HG03060 (cell line): Measurements from ENCODE around the gene OR2H2.

Source experiments
- ATAC-seq: cut with Tn5 transposase; IDR thresholded peaks from one replicate; pipeline ENCODE4 v1.9.1; 2021; ENCODE audit warnings: low read depth, moderate number of reproducible peaks; ENCODE audit not compliant: unreplicated experiment

The OR2H2 gene

DNA sequence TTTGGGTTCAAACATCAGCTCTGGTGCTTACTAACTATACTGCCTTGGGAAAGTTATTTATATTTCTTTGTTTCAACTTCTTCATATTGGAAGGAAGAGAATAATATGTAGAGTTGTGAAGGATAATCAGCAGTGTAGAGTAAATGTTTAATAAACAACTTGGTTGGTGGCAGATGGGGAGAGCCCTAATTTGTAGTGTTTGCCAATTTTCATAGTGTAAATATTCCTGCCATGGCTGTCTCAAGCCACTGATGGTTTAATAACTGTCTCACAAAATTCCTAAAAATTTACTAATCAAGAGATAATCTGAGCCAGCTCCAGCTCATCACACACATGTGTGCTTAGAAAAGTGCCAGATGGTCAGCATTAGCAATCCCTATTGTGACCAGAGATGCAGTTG is at the start of gene OR2H2:
TSS of gene OR2H2 (plus strand) at position 301 of the 400 bp plus-strand sequence. CDS start 2,824 bp downstream, outside the sequence.
- no peak for ATAC-seq

DNA sequence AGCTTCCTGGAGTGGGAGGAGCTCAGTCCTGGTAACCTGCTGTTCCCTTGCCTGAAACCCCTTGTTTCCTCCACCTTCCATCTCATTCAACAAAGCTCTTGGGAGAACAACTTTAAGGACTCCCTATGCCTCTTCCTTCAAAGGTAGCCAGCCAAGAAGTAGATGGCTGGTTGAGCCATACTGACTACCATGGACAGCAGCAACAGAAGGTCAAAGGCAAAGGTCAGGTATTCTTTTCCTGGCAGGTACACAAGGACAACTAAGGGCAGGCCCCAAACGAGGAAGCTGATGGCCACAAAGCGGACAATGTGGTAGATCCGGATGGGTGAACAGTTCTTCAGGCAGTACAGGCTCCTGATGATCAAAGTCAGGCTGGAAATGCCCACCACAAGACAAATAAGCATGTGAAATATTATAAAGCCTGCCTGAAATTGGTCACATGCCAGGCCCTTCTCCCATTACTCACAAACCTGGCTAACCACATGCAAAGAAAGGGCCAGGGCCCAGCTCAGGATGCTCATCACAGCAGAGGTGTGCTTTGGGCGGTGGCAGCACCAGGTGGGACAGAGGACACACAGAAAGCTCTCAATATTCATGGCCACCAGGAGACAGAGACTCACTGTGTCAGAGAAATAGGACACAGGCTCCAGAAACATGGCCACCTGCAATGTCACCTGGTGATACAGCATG is 47.1 kb upstream of the OR2H2 start:
- ATAC-seq, result no peak

DNA sequence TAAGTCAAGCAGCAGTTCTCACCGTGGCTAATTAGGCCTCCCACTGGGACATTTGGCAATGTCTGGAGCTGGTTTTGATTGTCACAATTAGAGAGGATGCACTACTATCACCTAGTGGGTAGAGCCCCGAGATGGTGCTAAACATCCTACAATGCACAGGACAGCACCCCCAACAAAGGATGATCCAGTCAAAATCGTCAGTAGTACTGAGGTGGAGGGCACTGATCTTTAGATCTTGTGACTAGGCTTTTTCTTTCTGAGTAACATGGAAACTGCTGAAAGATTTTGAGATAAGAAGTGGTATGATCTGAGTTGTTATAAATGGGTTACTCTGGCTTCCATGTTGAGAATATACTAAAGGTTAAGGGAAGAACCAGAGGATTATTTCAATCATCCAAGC is 37.3 kb upstream of the OR2H2 start:
- ATAC-seq, result no peak

DNA sequence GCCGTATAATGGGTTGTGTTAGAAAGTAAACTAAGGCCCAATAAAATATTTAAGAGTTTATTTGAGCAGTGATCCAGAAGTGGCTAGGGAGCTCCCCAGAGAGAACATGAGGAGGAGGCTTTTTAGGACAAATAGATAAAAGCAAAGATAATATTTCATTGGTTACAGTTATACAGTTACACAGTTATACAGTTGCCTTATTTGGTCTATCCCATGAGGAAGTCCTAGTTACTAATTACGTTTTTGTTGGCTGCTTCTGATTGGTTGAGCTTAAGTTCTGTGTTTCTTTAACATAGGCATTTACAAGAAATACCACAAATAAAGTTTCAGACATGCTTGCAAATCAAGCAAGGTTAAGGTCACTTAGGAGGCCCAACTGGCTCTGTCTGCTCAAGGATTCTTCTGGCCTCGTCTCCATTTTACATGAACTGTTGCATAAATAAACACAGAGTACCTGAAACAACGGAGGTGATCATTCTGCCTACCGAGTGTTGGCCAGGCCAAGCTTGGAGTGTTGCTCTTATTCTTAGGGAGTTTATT is 32.3 kb upstream of the OR2H2 start:
- ATAC-seq, result peak; percentile 55

DNA sequence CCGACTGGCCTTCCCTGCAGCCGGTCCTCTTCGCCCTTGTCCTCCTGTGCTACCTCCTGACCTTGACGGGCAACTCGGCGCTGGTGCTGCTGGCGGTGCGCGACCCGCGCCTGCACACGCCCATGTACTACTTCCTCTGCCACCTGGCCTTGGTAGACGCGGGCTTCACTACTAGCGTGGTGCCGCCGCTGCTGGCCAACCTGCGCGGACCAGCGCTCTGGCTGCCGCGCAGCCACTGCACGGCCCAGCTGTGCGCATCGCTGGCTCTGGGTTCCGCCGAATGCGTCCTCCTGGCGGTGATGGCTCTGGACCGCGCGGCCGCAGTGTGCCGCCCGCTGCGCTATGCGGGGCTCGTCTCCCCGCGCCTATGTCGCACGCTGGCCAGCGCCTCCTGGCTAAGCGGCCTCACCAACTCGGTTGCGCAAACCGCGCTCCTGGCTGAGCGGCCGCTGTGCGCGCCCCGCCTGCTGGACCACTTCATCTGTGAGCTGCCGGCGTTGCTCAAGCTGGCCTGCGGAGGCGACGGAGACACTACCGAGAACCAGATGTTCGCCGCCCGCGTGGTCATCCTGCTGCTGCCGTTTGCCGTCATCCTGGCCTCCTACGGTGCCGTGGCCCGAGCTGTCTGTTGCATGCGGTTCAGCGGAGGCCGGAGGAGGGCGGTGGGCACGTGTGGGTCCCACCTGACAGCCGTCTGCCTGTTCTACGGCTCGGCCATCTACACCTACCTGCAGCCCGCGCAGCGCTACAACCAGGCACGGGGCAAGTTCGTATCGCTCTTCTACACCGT is 31.5 kb upstream of the OR2H2 start:
- ATAC-seq, result no peak

DNA sequence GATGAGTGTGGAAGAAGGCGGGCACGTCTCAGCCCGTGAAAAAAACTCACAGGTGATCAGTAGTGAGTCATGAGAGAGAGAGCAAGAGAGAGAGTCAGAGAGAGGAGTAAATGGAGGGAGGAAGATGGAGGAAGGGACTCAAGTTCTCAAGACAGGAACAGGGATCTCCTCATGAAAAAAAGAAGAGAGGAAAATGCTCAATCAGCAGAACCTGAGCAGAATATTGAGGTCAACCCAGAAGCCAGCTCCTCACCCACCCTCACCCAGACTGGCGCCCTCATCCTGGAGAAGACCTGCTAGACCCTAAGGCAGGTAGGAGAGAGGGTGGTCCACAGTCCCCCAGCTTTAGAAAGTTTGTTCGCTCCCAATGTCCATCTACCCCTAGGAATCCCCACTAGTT is 30.2 kb upstream of the OR2H2 start:
- ATAC-seq, result no peak

DNA sequence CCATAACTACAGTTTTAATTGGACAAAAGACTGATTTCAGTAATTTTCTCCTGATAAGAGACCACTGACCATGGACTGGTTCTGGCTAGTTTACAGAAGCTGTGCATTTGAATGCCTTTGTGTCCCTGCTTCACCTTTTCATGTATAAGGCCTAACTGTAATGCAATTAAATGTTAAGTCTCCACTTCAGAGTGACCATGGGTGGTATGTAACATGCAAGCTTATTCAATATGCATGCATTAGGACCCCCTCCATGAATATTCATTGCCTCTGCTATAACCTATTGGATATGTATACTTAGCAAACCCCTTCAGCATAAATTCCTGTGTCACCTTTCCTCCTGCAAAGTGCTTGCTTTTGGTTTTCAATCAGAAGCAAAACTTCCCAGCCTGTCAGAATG is 27.6 kb upstream of the OR2H2 start:
- no peak for ATAC-seq

DNA sequence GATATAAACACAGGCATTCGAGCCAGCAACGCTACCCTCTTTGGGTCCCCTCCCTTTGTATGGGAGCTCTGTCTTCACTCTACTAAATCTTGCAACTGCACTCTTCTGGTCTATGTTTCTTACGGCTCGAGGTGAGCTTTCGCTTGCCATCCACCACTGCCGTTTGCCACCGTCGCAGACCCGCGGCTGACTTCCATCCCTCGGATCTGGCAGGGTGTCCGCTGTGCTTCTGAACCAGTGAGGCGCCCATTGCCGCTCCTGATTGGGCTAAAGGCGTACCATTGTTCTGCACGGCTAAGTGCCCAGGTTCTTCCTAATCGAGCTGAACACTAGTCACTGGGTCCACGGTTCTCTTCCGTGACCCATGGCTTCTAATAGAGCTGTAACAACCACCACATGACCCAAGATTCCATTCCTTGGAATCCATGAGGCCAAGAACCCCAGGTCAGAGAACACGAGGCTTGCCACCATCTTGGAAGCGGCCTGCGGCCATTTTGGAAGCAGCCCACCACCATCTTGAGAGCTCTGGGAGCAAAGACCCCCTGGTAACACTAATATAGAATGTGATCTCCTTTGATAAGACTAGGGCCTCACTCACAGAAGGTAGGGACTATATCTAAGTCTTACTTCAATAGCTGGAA is 26.4 kb upstream of the OR2H2 start:
- no peak for ATAC-seq

DNA sequence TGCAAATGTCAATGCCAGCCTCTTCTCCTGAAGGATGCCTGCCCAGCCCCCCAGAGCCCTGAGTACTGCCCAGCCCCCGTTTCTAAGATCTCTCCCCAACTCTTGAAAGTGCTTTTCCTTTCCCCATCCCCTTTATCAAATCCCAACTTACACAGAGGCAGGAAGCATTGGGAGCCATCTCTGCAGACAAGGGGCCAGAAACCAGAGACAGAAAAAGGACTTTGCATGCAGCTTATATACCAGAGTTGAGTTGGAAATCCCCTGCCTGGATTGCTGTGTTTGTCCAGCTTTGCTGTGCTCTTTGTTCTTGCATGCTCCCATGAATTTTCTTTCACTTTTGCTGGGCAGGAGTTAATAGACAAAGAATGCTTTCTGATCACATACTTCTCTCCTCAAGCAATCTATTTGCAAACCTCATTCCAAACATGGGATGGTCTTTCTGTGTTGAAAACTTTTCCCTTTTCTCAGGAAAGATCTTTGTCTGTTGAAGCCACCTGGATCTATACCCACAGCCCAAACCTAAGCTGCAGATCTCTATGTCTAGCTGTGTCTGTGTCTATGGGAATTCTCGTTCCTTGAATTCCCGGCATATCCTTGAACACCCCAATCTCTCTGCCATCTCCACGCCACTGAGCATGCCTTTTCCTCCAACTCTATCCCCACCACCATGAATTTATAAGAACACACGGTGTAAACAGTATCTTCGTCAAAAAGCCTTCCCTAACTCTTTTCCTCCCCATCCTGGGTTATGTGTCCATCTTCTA is 25.2 kb upstream of the OR2H2 start, which contains the start of gene UBD:
TSS of gene UBD (minus strand) at position 209 of the 764 bp plus-strand sequence. CDS start at position 178, 31 bp downstream.
- no peak for ATAC-seq

DNA sequence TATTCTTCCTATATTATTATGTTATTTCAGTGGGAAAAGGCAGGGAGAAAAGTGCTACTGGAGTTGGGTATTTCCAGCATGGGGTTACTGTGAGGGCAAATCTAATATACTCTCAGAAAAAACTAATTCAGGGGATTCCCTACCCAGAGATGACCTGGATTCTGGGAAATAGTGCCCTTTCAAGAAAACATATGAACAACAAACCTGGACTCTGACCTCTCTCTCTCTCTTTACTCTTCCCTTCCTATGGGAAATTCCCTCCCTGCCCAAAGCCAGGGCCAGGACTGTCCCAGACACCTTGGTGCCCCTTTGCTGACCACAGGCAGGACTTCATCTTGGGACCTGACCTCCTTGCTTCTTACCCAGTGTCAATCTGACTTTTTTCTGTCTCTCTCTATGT is 23.8 kb upstream of the OR2H2 start:
- no peak for ATAC-seq

DNA sequence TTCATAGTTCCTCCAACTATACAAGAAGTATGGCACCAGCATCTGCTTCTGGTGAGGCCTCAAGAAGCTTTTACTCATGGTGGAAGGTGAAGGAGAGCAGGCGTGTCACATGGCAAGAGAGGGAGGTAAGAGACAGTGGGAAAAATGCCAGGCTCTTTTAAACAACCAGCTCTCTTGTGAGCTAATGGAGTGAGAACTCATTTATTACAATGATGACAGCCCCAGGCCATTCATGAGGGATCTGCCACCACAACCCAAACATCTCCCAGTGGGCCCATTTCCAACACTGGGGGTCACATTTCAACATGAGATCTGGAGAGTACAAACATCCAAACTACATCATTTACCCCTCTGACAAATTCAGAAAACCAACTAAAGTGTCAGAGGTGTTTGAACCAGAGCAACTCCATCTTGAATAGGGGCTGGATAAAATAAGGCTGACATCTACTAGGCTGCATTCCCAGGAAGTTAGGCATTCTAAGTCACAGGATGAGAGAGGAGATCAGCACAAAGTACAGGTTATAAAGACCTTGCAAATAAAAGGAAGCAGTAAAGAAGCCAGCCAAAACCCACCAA is 23.2 kb upstream of the OR2H2 start:
- ATAC-seq, result no peak

DNA sequence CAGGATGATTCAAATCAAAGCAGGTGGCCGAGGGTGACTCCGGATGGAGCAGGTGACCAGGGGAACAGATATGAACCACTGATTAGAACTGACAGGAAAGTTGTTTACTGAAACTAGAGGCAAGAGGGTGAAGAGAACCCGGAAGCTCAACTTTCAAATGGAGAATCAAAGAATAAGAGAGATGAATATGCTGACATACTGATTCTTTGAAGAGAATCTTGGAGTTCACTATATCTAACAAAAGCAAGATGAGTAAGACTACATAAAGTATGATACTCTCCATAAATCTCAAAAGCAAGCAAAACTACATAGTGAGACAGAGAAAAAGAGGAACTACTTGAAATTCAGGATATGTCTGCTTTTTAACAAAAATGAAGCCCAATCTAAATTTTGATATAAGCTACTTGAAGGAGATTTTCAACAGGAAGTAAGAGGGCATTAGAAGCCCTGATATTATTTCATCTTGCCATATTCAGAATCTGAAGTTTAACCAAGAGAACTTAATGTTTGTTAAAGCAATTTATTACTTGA is 21.4 kb upstream of the OR2H2 start:
- ATAC-seq, result no peak

DNA sequence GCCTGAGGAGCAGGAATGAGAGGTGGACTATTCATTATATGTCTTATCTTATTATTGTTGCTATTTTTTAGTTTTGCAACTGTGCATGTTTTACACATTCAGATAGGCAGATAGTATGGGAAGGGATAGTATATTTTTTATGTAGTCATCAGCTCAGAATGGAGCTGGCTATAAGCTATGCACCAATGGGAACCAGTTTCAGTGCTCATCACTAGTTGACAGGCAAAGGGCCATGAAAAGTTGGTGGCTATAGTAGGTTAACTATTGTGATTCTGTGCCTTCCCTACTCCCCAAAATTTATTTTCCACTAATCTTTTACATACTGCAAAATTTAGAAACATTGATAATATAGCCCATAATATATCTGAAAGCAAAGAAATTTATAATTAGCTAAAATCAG is 20.0 kb upstream of the OR2H2 start:
- ATAC-seq, result no peak

DNA sequence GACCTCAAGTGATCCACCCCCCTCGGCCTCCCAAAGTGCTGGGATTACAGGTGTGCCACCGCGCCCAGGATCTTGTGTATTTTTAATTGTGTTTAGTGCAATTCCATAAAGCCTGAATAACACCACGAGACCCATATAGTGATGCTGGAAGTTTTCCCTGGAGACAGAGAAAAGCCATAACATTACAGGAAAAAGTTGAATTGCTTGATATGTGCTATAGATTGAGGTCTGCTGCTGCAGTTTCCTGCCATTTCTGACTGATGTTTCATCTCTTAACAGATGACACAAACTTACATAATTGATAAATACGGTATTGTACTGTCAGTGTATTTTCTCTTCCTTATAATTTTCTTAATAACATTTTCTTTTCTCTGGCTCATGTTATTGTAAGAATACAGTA is 18.1 kb upstream of the OR2H2 start:
- no peak for ATAC-seq

DNA sequence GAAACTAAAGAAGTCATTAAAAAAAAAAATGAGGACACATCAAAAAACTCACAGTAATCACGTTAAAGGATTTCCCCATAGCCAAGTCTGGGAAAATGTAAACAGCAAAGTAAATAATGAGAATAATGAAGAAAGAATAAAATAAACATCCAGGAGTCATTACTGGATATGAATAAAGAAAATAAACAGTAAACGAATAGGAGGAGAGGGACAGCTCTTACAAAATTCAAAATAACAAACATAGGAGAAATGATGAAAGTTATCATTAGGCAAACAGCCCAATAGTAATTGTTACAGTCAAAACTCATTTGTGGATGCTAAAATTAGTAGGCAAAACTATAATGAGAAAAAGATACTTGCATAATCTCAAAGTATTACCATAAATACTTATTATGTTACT is 17.4 kb upstream of the OR2H2 start:
- no peak for ATAC-seq

DNA sequence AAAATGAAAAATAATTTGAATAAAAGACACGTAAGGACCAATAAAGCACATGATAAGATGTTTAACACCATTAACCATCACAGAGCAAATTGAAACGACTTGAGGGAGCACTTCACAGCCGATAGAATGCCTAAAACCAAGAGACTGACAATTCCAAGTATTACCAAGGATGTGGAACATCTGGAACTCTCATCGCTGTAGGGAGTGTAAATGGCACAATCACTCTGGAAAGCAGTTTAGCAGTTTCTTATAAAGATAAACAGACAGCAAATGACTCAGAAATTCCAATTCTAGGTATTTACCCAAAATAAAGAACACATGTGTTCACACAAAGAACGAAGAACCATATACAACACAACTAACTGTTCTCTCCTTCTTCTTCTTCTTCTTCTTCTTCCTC is 16.9 kb upstream of the OR2H2 start:
- ATAC-seq, result no peak

DNA sequence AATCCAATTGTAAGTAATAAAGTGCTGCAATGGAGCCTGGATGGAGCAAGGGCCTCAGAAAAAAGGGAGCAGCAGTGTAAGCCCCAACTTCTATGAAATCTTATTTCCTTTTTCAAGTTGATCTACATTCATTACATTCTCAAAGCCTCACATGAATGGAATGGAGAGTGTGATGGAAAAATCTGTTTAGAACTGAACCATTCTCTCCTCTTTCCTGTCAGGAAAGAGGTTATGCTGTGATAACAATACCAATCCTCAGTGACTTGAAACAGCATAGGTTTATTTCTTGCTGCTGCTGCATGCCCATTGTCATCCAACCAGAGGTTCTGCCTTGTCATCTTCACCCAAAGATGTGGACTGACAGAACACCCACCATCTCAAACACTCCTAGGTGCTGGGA is 8.9 kb upstream of the OR2H2 start:
- no peak for ATAC-seq

DNA sequence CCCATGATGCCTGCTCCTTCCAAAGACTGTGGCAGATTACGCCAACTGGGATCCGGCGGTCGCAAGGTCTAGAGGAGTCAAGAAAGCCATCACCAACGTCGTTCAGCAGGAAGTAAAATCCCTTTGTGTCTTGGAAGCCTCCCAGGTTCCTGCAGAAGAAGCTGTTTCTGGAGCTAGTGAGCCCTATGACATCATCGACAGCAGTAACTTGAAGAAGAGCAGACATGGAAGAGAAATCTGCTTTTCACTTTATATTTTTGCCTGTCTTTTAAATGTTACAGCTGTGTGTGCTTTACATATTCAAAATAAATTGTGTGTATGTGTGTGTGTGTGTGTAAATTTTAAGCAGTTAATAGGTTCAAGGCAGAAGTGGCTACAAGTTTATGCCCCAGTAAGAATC is 7.4 kb upstream of the OR2H2 start:
- no peak for ATAC-seq

DNA sequence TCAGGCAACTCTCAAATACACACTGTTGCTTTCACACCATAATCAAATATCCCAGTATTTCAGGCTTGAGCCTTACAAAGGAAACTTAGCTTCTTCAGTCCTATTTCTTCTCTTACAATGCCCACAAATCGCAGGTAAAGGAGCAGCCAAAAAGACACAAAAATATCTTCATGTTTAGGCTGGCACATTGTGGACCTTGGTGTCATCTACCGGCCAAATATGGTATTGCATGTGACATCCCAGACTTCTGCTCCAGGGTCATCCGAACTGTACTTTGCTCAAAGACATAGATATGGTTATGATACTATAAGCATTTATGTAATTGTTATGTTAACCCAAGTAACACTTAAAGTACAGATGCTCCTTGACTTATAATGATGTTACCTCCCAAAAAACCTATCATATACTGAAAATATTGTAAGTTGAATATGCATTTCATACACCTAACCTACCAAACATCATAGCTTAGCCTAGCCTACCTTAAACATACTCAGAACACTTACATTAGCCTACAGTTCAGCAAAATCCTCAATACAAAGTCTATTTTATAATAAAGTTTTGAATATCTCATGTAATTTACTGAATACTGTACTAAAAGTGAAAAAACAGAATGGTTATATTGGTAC is 4.6 kb downstream of the OR2H2 start:
- ATAC-seq, result no peak
